ENCODE data around the gene APOL4.

The APOL4 gene

DNA sequence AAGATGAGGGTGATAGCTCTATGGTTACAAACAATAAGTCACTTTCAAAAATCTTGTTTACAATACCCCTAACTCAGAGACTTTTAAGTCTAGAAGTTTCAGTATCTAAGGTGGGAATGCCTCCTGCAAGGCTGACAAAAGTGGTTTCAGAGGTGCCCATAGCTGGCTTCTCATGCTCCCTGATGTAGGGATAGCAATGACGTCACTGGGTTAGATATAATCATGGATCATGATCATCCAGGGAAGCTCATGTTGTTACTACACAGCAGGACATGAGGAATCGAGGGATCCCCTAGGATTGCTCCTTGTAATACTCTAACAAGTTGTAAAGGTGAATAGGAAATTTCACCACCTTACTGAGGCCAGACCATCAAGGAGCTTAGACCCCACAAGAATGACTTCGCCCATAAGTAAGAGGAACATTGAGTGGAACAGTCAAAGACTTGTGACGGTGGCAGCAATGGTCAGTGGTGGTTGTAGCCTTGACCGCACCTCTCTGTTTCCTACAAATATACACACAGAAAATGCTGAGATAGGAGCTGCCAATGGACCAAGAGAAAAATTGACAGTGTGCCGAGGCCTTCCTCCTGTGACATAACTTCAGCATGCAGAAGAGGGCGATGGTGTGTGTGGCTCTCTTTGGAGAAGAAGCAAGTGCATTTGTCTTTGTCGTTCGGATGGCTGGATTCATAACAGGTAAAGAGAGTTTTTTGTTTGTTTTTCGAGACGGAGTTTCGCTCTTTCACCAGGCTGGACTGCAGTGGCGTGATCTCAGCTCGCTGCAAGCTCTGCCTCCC lies 15.6 kb downstream of the APOL4 start:
- in situ Hi-C loops (cut with HindIII; ENCODE audit: low sequenced_read_pairs) = no loop called here

DNA sequence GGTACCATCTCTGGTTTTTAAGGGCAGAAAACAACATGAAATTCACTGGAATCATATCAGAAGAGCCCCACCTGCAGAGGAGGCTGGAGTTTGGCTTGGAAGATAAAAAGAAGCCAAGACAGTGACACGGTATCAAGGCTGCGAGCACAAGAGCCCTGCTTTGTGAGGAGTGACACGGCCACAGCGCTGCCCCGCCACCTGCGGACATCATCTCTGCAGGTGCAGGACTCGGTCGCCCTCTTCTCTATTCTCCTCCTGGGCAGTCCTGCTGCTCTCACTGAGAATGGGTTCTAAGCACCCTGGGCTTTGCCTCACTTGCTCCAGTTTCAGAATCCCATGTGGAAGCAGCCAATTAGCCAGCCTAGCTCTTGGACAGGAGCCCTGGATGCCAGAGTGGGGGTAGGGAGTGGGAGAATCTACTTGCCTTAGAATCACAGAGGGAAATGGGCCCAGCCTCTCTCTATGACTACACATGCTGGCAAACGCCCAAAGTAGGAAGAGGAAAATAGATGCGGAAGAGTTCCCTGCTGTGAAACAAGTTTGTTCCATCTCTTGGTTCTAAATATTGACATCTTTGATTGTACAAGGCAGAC lies 17.1 kb downstream of the APOL4 start:
- in situ Hi-C loops (cut with HindIII; ENCODE audit: low sequenced_read_pairs) = no loop called here

DNA sequence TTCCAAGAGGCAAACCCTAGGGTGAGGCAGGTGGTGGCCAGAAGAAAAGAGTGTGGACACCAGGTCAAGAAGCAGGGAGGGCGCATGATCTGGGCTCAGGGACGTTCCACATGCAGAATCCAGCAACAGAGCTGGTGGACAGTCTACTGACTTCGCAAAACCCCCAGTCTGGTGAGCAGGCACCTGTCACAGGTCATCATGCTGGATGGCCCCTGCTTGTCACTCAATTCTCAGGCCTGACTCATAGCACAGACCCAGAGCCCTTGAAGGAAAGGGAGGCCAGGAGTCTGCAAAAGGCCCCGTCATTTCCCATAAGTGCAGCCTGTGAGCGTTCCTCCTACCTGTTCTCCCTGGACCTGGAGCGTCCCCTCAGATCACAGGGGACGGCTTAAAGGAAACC lies 18.2 kb downstream of the APOL4 start:
- in situ Hi-C loops (cut with HindIII; ENCODE audit: low sequenced_read_pairs) = no loop called here

DNA sequence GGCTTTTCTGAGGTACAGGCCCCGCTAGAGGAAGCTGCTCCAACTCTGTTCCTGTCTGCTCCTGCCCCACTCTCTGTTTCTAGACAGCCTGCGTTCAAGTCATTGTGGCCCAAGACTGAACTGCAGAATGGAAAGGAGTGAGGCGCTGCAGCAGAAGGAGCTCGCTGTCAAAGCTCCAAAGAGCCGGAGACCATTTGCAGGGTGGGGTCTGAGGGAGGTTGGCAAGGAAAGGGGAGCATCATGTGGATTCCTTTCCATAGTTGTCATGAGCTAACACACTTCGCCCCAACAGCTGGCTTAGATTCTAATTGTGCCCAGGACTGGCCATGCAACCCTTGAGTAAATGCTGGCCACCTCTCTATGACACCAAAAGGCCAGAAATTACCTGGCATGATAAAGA lies 18.8 kb downstream of the APOL4 start:
- in situ Hi-C loops (cut with HindIII; ENCODE audit: low sequenced_read_pairs) = no loop called here

DNA sequence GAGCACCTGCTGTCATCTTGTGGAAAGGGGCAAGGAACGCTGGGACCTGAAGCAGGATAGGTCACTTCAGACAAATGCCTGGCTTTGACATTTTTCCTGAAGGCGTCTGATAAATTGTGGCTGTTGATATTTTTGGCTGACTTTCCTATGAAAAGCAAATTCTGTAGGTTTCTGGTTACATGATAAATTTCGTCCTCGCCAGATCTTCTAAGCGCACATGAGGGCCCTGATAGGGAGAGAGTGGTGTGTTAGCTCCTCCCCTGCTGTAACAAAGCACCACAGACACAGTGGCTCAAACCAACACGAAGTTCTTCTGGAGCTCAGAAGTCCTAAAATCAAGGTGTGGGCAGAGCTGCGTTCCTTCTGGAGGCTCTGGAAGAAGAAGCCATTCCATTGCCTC lies 19.6 kb downstream of the APOL4 start:
- in situ Hi-C loops (cut with HindIII; ENCODE audit: low sequenced_read_pairs) = no loop called here

DNA sequence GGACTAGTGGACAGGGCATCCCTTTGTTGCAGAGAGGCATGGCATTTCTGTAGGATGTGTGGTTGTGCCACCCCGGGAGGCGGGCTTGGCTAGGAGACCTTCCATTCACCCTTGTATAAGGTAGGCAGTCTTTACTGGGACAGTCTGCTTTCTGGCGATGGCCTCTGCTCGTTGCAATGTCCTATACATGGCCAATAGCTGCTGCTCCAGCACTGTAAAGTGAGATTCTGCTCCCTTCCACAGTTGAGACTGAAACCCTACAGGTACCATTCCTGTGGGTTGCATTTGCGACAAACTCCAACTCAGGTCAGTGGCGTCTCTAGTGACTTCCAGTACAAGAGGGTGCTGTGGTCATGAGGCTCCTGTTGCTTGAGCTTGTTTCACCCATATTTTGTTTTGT lies 20.7 kb downstream of the APOL4 start:
- in situ Hi-C loops (cut with HindIII; ENCODE audit: low sequenced_read_pairs) = no loop called here

DNA sequence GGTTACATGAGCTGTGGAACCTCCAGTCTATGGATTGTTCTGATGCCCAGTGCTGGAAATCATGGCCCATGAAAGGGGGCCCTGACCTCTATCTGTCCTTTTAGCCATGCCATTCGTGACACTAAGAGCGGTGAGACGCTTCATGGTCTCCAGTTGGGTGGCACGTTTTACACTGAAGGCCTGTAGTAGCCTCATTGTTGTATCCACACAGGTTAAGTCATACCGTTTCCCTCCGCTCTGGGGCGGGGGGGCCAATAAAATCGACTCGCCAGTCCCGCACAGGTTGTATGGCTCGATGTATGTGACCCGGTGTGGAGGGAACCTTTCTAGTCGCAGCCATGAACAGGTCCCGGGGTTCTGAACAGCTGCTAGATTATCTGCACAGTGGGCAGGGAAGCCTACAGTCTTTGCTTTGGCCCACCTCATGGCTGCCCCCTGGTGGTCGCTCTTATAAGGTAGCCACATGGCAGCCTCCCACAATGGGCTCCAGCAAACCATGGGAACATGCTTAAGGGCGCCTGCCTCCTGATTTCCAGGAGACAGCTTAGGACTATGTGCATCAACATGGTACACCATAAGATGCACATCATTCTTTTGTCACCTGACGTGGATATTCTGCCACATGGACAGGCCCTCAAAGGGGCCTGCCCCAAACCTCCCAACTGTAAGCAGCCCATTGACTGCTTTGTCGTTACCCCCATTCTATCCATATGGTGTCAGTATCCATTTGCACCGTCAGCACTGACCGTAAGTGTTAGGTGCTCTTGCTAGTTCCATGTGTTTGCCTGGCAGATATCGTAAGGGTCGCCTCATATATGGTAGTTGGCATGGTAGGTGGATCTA lies 21.4 kb downstream of the APOL4 start:
- in situ Hi-C loops (cut with HindIII; ENCODE audit: low sequenced_read_pairs) = no loop called here

DNA sequence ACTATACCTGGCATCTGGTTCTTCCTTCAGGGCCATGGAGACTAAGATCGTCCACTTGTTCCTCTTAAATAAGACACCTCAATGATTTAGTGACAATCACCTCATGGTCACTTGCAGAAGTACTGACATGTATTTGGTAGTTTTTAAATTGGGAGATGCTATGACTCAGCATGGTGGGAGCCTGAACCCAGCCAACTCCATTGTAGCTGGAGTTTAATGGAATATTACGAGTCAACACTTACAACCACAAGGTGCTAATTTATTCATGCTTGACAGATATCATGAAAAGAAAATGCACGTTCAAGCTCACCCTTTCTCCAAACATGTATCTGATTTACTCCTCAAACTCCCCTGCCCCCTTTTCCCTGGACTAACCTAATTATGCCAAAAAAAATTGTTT lies 24.4 kb downstream of the APOL4 start:
- in situ Hi-C loops (cut with HindIII; ENCODE audit: low sequenced_read_pairs) = no loop called here

DNA sequence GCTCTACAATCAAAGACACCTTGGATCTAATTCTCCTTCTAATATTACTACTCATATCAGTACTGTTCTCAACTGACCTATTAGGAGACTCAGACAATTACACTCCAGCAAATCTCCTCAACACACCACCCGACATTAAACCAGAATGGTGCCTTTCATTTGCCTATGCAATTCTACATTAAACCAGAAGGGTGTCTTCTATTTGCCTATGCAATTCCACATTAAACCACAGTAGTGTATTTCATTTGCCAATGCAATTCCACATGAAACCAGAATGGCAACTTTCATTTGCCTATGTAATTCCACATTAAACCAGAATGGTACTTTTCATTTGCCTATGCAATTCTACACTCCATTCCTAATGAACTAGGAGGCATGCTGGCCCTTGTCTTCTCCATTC lies 25.7 kb downstream of the APOL4 start:
- in situ Hi-C loops (cut with HindIII; ENCODE audit: low sequenced_read_pairs) = no loop called here

DNA sequence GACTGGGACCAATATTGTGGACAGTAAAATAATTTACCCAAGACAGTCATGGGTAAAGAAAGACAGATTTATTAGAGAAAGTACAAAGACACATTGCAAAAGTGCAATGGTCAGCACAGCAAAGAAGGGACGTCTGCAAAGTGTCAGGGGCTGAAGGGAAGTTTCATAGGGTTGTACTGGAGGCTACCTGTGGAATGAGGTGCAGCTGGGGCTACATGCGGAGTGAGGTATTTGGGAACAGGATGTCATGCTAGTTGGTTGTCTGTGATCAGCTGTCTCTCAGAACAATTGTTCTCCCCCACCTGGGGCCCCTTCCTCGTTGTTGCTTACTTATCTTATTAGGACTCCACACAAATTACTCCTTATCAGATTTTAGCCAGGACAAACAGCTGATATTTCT lies 29.7 kb downstream of the APOL4 start:
- in situ Hi-C loops (cut with HindIII; ENCODE audit: low sequenced_read_pairs) = no loop called here

DNA sequence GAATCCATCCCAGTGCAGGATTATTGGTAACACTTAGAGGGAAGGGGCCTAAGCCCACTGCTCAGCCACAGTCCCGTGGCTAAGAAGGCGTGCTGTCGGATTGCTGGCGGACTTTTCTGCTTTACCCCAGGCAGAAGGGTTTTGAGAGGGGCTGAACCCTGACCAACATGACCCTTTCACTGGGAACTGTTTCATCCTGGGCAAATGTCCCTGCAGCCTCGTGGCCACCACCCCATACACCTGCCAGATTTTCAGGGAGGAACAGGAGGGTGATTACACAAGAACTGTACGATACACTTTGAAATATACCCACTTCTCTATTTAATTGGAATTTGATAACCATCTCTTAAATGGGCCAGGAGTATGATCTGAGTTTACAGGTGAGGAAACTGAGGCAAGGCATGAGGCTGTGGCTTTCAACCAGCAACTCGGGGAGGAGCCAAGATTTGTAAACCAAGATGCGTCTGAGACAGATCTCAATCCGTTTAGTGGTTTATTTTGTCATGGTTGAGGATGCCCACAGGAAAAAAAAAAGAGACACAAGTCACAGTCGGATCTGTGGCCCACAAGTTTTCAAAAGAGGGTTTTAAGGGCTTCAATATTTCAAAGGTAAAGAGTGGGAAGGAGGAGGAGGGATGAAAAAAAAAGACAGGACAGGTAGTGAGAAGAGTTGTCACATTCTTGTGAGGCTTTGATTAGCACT lies 34.9 kb downstream of the APOL4 start:
- in situ Hi-C loops (cut with HindIII; ENCODE audit: low sequenced_read_pairs) = no loop called here

DNA sequence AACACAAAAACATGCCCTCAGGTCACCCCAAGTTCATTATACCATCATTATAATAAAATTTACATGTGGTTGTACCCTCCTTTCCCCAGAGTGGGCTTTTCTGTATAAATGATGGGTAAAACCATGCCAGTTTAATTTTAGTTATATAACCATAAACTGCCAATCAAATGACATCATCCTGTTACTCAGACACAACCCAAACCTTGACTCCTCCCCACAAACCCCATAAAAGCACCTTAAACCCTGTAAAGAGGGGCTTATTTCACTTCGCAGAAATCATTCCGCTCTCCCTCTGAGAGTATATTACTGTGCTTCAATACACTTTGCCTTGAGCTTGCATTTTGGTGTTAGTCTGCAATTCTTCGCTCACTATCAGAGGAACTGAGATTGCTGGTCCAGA lies 35.5 kb downstream of the APOL4 start:
- in situ Hi-C loops (cut with HindIII; ENCODE audit: low sequenced_read_pairs) = no loop called here

DNA sequence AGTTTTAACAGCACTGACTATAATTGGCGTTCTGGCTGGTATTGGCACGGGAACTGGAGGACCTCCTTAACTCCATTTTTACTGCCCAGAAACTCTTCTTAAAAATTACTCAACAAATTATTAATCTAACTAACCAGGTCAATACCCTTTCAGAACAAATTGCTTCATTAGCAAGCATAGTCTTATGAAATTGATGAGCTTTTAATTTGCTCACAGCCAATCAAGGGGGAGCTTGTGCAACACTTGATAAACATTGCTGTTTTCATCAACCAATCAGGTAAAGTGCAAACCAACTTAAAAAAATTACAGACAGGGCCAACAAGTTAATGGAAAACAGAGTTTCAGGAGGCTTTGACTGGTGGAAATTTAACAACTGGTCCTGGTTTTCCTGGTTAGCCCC lies 36.5 kb downstream of the APOL4 start:
- in situ Hi-C loops (cut with HindIII; ENCODE audit: low sequenced_read_pairs) = no loop called here

DNA sequence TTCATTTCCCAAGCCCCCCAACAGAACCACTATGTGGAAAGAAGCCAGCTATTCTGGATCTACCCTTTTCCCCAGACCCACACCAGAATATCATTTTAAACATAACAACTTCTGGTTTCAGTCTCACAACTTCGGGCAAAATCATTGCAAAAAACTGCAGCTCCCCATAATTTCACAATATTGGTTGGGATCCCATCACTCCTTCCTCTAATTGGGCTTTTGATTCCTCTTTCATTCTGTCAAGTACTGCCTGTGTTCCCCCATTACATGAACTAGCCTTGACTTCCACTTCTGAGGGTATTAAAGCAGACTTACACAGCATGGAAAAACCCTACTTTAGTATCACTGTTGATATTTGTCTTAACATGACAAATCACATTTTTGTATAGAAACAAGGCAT lies 37.0 kb downstream of the APOL4 start:
- in situ Hi-C loops (cut with HindIII; ENCODE audit: low sequenced_read_pairs) = loop anchor here (5.0 kb wide), 1 partner anchor 62 kb away; no protein-coding TSS in a partner anchor

DNA sequence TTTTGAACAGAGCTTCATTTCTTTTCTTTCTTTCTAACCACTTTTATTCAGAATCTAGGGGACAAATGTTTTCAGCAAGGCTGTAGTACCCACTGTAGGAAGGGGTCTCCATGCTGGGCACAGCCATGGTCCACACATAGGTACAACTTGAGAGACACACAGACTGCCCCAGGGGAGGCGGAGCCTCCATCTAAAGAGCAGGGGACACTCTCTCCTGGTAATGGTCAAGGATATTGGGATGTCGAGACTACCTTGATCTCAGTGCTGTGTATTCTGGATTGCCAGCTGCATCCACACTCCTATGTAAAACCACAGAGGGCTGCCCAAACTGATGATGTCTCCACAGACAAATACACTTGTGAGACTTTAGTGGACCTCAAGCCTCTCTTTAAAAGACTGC lies 38.1 kb downstream of the APOL4 start:
- in situ Hi-C loops (cut with HindIII; ENCODE audit: low sequenced_read_pairs) = loop anchor here (5.0 kb wide), 1 partner anchor 61 kb away; no protein-coding TSS in a partner anchor

DNA sequence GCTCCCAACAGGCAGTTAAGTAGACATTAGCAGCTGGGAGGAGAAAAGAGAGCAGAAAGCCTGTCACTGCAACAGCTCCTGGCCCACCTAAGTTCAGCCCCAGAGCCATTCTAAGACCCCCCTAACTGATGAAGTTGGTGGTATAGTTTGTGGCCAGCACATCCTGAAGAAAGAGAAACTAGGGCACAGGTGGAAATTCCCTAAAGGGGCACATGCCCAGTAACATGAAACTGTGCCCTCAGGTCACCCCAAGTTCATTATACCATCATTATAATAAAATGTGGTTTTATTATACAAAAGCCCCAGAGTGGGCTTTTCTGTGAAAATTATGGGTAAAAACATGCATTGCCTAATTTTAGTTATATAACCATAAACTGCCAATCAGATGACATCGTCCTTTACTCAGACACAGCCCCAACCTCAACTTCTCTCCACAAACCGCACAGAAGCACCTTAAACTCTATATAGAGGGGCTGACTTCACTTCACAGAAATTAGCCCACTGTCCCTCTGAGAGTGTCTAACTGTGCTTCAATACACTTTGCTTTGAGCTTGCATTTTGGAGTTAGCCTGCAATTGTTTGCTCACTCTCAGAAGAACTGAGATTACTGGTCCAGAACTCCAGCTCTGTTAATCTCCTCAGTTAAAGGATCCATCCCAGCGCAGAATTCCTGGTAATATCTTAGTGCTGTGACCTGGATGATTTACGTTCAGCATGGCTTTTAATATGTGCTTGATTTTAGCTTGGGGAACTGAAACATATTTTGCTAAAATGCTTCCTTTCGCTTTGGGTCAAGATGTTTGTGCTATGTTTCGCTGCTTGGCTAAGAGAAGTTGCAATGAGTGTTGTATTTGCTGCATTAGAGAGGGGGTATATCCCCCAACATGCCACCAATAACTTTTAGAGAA lies 39.2 kb downstream of the APOL4 start:
- in situ Hi-C loops (cut with HindIII; ENCODE audit: low sequenced_read_pairs) = loop anchor here (5.0 kb wide), 1 partner anchor 60 kb away; no protein-coding TSS in a partner anchor

DNA sequence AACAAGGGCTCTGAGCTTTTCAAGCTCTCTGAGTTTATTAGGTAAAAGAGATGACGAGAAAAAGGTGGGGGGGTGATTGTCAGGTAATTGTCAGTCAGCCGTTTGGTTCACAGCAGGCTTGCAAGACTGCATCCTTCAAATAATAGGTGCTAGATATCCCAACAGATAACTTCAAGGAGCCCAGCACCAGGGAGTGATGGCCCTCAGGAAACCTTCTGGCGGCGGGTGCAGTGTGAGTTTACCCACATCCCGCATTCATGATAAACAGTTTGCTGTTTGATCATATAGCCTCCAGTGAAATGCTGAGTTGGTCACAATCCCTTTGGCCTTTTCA lies 39.8 kb downstream of the APOL4 start:
- in situ Hi-C loops (cut with HindIII; ENCODE audit: low sequenced_read_pairs) = loop anchor here (5.0 kb wide), 1 partner anchor 59 kb away; no protein-coding TSS in a partner anchor

DNA sequence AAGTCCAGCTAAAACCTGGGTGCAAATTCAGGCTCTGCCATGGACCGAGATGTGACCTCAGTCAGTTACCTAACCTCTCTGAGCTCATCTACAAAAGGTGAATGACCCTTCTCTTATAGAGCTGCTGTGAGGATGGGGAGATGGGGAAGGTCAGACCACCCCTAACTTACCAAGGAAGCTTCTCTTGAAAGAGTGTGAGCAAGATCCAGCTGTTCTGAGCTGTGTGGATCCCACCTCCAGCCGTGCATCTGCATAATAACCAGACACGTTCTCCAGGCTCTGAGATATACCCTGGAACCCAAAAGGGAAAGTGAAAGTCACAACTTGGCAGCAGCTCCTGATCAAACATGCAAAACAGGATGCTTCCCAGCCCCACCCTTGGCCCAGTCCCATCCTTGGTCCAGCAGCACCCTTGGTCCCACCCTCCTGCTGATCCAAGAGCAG lies 41.1 kb downstream of the APOL4 start, which contains the start of gene APOL3:
APOL3 (minus strand) TSS at position 257 of the 444 bp plus-strand sequence. CDS start 11,700 bp downstream, outside the sequence.
- in situ Hi-C loops (cut with HindIII; ENCODE audit: low sequenced_read_pairs) = loop anchor here (5.0 kb wide), 1 partner anchor 58 kb away; no protein-coding TSS in a partner anchor

DNA sequence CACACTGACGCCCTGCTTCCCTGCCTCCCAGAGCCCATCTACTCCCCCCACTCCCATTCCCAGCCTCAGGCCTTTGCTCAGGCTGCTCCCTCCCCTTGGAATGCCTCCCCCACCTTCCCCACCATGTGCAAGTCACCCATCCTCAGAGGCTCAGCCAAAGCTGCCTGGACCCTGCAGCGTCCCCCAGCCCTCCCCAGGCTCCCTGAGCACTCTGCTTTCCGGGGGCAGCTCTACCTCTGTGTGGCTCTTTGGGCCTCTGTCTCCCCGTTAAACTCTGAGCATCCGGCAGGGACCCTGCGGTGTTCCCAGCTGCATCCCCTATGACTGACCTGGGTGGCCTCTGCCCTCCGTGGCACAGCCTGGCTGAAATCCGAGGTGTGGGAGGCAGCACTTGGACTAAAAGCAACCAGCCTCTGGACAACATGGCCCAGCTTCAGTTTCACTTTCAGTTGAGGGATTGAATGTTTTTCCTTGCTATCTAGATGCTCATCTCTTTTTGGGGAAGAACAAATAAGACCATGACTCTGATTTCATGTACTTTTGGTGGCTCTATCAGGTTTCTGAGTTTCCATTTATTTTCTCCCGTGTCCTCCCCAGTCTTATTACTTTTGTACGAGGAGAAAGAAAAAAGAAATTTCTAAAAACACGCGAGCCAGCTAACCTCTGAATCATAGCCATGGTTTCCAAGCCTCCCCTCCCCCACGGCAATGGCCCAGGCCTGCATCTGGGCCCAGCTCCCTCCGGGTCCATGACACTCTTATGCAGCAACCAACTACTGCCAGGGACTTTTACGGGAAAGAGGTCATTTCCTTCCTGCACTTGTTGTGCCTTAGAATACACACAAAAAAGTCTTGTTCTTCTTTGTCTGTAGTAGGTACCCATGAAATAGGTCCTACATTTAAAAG lies 44.8 kb downstream of the APOL4 start:
- in situ Hi-C loops (cut with HindIII; ENCODE audit: low sequenced_read_pairs) = no loop called here
